GM19438 (cell line): ENCODE results near the gene SPAG4.

Source experiments
- ATAC-seq: cut with Tn5 transposase; IDR thresholded peaks from one replicate; pipeline ENCODE4 v1.9.1; 2021; ENCODE audit warnings: low read depth; ENCODE audit not compliant: unreplicated experiment

SPAG4 gene, protein sequence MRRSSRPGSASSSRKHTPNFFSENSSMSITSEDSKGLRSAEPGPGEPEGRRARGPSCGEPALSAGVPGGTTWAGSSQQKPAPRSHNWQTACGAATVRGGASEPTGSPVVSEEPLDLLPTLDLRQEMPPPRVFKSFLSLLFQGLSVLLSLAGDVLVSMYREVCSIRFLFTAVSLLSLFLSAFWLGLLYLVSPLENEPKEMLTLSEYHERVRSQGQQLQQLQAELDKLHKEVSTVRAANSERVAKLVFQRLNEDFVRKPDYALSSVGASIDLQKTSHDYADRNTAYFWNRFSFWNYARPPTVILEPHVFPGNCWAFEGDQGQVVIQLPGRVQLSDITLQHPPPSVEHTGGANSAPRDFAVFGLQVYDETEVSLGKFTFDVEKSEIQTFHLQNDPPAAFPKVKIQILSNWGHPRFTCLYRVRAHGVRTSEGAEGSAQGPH

DNA sequence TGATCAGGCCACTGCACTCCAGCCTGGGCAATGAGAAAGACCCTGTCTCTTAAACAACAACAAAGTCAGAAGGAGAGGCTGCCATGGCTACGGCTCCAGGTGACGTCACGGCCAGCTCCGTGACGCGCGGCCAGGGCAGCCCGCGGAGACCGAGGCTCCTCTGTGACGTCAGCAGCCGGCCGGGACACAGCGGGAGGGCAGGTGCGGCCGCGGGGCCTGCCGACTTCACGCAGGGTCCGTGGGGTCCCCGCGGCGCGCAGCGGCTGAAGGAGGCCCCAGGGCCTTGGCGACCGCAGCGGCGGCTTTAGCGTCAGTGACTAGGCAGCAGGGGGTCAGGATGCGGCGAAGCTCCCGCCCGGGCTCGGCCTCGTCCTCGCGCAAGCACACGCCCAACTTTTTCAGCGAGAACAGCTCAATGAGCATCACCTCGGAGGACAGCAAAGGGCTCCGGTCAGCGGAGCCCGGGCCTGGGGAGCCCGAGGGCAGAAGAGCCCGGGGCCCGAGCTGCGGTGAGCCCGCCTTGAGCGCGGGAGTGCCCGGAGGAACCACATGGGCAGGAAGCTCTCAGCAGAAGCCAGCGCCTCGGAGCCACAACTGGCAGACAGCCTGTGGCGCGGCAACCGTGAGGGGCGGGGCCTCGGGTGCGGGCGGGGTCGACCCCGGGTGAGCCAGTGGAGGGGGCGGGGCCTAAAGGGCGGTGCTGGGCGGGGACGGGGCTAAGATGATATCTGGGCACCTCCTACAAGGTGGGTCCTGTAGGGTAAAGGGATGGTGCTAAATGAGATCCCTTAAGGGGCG is at the start of gene SPAG4:
SPAG4 (plus strand) TSS at position 163 of the 798 bp plus-strand sequence; CDS start at position 338, 175 bp downstream.
- peak; percentile 78 for ATAC-seq

DNA sequence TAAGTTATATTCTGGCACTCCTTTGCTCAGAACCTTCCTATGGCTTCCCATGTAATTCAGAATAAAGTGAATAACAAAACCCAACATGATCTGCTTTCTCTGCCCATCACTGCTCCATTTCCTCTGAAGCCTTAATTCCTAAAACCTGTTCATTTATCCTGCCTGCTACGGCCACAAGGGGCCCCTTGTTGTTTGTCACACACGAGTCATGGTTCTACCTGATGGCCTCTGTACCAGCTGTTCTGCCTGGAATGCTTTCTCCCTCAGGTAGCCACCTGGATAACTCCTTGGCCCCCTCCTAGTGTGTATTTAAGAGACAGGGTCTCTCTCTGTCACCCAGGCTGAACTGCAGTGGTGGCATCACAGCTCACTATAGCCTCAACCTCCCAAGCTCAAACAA is 47.0 kb upstream of the SPAG4 start:
- ATAC-seq = no peak

DNA sequence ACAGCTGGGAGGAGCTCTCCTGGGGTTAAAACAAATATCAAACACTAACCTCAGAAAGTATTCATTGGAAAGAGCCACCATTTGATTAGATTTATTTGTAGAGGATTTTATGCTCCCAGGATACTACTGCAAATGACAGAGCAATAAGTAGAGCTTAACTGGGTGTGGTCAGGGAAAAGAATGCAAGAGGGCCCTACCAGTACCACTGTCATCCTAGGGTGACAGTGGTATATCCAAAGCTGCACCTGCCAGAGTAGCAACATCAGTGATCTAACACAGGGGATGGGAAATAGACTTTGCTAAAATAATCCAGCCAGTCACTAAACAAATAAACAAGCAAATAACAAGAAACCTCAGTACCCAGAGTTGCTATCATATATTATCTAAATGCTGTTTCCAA is 44.1 kb upstream of the SPAG4 start:
- ATAC-seq = no peak

DNA sequence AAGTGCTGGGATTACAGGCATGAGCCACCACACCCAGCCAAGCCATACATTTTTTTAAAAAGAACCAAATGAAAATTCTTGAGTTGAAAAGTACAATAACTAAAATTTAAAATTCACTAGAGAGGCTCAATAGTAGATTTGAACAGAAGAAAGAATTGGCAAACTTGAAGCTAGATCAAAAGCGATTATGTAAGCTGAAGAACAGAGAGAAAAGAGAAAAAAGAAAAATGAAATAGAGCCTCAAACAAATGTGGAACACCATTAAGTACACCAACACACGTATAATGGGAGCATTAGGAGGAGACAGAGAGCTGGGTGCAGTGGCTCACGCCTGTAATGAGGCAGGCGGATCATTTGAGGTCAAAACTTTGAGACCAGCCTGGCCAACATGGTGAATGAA is 42.8 kb upstream of the SPAG4 start:
- ATAC-seq = no peak

DNA sequence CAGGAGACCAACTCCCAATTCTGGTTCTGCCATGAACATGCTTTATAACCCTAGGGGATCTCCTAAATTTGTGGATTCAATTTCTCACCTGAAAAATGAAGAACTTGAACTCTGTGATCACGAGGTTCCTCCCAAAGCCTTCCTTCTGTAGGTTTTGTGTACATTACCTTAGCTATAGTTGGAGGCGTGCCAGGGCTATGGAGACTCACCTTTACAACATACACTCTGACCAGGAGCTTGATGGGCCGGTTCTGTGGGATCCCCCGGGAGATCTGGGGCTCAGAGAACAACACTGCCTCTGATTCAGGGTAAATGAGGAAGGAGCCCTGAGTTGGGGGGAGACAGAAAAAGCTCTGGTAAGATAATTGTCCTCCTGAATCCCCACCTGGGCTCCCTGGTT is 39.7 kb upstream of the SPAG4 start:
- no peak for ATAC-seq

DNA sequence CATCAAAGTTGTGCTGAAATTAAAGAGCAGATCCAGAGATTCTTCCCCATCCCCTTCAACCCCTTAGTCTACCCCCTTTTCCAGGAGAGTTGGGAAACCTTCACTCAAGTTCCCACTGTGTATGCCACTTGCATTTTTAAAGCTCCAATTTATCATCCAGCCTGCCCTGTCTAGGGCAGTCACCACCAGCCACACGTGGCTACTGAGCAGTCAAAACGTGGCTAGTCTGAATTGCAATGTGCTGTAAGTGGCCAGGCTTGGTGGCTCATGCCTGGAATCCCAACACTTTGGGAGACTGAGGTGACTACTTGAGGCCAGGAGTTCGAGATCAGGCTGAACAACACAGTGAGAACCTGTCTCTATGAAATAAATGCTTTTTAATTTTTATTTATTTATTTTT is 38.8 kb upstream of the SPAG4 start:
- ATAC-seq = no peak

DNA sequence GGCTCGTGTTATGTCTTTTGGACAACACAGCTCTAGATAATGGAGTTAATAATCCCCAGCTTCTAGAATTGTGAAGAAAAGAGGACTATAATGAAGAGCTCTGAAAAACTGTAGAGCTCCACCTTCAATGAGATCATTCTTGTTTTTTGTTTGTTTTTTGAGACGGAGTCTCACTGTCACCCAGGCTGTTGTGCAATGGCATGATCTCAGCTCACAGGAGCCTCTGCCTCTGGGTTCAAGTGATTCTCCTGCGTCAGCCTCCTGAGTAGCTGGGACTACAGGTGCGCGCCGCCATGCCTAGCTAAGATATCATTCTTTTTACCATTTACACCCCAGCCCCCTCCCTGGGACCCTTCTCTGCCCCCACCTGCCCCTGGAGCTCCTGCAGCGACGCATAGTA is 37.2 kb upstream of the SPAG4 start:
- ATAC-seq = no peak

DNA sequence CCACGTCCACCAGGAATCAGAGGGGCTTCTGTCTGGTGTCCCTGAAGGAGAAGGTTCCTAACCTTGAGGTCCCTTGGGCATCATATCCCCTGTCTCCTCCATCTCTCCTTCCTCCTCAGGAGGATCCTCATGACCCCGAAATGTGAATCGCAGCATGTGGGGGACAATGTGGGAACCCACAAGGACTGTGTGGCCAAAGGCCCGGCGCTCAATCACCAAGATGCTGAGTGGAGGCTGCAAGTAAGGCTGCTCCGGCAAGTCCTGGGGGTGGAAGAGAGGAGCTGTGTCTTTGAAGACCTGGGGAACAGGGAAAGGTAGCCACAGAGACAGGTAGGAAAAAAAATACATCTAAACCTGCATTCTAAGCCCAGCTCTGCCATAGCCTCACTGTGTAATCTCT is 36.4 kb upstream of the SPAG4 start:
- no peak for ATAC-seq

DNA sequence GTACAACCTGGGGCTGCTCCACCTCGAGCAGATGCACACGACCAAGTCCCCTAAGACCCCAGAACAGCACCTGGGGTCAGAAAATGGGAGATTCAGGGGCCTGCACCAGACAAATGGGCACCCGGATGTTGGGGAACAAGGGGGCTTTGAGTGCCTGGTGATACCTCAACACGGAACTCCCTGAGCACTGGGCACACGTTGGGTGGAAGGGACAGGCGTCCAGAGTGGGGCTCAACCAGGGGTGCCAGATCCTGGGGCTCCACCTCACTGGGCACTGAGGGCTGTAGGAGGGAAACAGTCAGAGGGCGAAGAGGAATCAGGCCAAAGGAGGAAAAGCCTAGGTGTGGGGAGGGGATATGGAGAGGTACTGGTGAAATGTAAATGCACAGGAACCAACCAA is 33.5 kb upstream of the SPAG4 start:
- ATAC-seq = no peak

DNA sequence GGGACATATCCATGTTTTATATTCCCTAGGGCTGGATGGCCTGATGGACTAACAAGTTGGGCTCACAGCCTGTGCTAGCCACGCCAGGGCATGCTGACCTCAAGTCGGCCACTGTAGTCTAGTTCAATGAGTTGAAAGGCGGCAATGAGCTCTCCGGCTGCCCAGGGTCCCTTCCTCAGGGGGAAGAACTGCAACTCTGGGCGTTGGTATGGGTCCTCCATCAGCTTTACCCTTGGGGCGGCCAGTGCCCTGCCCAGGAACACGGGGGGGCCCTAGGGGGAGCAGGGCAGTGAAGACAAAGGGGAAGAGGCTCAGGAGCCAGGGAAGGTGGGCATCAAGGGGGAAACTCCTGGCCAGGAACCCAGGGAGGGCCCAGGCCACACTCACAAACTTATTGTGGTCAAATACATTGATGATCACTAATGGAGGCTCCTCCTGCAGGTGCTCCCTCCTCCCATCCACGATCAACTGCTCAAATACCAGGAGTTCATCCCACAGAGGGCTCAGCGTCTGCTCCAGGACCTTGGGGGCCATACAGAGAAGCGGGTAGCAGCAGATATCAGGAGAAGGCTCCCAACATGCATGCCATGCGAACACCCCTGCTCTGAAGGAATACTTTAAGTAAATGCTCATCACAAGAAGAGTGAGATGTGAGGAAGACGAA is 32.8 kb upstream of the SPAG4 start:
- no peak for ATAC-seq

DNA sequence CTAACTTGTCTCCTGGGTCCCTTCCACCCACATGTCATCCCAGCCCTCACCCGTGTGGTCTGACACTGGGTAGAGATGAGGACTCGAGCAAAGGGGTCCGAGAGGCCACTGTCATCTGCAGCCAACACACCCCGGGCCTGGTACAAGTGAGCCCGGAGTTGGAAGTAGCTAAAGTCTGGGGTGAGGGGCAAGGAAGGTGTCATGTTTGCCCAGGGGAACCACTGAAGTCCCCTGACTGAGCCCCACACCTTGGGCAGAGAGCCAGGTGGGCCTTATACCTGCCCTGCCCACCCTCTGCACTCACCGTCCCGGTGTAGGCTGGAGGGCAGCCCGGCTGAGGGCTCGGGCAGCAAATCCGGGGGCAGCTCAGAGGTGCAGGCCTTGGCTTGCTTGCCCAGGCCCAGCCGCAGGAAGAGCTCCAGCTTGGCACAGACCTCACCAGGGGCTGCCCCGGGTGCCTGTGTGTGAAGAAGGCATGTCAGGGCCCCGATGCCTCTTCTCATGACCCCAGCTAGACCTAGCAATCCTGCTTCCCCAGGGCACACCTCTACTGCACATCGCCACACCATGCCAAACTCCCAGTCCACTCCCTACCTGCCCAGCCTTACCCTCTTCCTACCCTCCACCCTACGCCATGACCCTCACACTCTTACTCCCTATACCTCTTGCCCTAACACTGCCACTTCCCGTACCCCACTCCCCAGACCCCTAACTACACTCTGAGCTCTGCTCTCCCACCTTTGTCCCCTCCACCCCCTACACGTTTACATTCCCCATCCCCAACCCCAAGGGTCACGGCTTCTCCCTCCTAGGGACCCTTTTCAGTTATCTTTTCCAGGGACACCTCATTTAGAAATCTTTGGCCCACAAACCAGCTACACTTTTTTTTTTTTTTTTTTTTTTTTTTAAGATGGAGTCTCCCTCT is 31.7 kb upstream of the SPAG4 start:
- ATAC-seq = no peak

DNA sequence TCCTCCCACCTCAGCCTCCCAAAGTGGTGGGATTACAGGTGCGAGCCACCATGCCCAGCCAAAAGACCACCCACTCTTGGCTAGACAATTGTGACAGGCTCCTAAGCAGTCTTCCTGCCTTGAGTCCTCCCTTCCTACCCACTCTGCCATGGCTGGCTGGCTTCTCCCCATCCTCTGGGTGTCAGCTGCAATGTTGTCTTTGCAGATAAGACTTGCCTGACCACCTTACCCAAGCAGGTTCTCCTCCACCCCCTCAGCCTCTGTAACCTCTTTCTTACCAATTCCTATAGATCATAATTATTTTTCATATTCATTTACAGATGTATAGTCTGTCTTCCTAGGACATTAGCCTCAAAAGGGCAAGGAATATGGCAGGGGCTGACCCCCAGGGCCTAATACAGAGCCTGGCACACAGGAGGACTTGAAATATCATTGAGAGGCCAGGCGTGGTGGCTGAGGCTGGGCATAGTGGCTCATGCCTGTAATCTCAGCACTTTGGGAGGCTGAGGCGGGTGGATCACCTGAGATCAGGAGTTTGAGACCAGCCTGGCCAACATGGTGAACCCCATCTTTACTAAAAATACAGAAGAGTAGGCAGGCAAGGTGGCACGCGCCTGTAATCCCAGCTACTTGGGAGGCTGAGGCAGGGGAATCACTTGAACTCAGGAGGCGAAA is 28.7 kb upstream of the SPAG4 start:
- no peak for ATAC-seq

DNA sequence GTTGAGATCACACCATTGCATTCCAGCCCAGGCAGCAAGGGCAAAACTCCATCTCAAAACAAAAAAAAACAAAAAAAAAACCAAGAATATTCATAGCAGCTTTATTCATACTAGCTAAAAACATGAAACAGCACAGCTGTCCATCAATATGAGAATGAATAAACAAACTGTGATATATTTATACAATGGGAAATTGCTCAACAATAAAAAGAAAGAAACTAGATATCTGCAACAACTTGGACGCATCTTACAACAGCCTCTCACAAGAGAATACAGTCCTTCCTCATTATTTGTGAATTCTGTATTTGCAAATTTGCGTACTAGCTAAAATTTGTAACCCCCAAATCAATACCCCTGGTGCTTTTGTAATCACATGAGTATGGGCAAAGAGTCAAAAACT is 28.2 kb upstream of the SPAG4 start:
- no peak for ATAC-seq

DNA sequence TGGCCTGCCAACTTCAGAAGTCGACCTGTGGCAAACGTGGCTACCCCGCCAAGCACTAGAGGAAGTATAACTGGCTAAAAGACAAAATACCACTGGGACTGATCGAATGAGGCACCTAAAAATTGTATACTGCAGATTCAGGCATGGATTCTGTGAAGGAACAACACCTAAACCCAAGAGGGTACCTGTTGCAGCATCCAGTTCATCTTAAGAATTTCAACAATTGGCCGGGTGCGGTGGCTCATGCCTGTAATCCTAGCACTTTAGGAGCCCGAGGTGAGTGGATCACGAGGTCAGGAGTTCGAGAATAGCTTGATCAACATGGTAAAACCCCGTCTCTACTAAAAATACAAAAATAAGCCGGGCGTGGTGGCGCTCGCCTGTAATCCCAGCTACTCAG is 27.2 kb upstream of the SPAG4 start:
- ATAC-seq = no peak

DNA sequence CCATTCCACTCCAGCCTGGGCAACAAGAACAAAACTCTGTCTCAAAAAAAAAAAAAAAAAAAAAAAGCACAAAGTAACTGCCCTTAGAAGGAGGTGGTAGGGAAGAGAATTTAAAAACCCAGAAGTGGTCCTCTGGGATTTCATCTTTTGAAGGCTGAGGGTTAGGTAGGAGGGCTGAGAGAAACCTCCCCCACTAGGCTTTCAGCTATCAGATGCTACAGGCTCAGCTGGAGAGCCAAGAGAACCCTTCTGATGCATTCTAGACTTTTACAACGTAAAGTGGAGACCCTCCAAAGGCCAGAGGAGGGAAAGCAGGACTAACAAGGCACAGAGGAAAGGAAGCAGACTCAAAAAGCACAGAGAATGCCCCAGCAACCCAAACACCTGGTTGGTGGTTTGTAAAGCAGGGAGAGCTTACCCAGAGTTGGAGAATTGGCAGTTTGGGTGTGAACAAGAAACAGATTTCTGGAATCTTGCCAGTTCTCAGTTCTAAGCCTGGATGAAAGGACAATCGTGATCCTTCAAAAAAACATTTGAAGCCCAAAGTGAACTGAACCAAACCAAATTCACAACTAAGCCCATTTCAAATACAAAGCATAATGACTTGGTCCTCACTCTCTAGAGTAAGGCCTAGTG is 23.2 kb upstream of the SPAG4 start:
- ATAC-seq = no peak

DNA sequence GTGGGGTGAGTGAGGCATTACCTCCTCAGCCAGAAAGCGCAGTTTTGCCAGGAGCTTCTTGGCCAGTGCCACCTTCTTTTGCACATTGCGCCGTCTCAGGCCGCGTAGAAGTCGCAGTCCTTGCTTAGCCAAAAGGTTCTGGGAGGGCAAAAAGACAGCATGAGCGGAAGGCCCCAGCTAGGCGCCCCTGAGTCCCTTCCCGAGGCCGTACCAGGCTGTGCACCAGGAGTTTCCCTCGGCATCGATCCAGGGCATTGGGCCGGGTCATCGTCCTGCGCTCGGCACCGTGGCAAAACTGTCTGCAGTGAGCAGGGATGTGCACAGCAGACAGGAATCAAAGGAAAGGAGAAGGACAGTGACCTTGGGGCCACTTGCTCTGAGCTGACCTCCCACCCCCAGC is 20.2 kb upstream of the SPAG4 start:
- no peak for ATAC-seq

DNA sequence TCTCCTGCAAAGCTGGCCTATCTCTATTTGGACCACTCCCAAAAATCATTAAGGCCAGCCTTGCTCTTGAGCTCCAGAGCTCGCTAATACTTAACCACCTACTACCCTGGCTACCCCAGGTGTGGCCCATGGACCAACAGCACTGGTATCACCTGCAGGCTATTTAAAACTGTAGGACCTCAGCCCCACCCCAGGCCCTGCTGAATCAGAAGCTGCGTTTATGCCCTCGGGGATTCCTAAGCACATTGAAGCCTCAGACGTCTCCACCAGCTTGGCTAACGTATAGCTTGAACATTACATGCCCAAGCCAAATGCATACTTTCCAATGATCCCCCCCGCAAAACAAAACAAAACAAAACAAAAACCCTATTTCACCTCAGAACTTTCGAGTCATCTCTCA is 19.7 kb upstream of the SPAG4 start:
- ATAC-seq = no peak

DNA sequence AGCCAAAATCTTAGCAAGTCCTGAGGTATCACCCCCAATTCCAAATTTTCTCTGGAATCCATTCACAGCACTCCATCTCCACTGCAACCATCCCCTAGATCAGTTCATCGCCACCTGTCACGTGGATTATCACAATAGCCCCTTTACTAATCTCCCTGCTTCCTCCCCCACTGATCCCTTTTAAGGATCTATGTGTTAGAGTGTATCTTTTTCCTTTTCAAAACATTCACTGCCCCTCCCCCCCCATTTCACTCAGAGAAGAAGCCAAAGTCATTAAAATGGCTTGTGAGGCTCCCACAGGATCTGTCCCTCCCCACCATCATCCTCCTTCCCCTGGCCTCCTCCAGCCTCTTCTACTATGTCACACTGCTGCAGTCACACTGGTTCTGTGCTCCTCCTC is 18.4 kb upstream of the SPAG4 start:
- ATAC-seq = no peak

DNA sequence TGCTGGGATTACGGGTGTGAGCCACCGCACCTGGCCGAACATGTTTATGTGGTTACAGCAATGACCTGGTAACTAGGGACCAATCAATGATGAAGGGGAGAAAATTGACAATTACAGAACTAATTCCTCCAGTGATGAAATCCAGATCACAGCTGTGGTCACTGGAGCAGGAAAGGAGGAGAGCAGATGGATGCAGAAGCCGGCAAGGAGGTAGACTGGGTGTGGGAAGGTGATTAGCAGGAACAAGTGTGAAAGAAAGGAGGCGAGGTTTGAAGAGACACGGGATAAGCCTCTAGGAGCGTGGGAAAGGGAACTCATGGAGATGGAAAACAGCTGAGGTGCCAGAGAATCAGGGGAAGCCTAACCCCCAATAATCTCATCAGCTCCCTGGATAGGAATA is 17.2 kb upstream of the SPAG4 start:
- no peak for ATAC-seq
